Ramos (cell line): ENCODE measurements around the gene PAQR4.

Experiments
- in situ Hi-C: fragments of 300-500 bp; cut with MboI; formaldehyde crosslinking; loops from one replicate; pipeline ENCODE4 v1.14.3; 2022; ENCODE audit warnings: low sequenced_read_pairs; ENCODE audit not compliant: unreplicated experiment

The PAQR4 gene

DNA sequence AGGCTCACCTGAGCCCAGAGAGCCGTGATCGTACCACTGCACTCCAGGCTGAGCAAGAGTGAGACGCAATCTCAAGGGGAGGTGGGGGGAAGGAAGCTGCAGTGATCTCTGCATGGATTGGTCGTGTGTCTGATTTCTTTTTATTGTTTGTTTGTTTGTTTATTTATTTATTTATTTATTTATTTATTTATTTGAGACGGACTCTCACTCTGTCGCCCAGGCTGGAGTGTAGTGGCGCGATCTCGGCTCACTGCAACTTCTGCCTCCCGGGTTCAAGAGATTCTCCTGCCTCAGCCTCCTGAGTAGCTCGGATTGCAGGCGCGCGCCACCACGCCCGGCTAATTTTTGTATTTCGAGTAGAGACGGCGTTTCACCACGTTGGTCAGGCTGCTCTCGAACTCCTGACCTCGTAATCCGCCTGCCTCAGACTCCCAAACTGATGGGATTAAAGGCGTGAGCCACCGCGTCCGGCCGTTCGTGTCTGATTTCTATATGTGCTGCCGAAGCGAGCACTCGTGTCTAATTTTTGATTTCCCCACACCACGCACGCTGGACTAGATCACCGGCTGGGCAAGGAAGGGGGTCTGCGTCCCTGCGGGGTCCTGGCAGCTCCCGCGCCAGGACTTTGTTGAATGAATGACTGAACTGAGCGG is 50.6 kb downstream of the PAQR4 start:
- in situ Hi-C loops: no loop called here

DNA sequence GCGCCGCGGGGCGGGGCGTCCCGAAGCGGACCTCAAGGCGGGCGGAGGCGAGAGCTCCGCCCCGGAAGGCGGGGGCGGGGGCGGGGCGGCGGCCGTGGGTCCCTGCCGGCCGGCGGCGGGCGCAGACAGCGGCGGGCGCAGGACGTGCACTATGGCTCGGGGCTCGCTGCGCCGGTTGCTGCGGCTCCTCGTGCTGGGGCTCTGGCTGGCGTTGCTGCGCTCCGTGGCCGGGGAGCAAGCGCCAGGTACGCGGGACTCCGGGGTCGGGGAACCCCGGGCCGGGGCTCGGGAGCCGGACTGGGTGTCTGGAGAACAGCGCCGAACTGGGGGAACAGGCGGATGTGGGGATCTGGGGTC is 51.1 kb downstream of the PAQR4 start, which contains the start of gene TNFRSF12A:
TNFRSF12A (plus strand) TSS at position 122 of the 357 bp plus-strand sequence; CDS start at position 152, 30 bp downstream.
- in situ Hi-C loops: no loop called here

DNA sequence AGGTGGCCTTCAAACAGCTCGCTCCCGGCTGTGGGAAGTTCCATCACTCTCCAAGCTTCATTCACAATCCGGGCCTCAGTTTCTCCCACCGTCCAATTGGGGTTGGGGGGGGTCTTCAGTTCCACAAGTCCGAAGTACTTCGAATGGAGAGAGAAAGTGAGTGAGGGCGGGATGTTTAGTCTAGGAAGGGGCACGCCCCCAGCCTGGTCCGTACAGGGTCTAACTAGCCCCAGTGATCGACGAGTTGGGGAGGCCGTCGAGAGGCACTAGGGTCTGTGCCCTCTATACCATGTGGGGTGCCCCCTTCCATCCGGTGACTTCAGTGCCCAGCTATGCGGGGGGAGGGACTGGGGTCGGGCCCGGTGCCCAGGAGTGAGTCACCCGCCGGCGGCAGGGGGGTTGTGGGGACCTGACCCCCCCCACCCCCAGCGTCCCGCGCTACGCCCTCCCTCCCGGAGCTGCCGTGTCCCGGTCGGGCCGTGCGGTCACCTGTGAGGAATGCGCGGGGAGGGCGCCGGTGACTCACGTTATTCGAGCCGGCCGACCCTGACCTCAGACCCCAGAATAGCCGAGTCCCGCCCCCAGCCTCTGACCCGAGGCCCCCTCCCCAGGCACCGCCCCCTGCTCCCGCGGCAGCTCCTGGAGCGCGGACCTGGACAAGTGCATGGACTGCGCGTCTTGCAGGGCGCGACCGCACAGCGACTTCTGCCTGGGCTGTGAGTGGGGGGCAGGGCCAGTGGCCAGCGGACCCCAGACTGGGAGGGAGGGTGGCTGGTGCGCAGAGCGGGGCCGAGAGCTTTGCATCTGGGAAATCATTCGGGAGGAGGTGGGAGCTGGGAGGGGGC is 51.7 kb downstream of the PAQR4 start:
- in situ Hi-C loops: no loop called here

- in situ Hi-C loops: no loop called here
These were observed 52.5 kb downstream of the PAQR4 start for GRCh38 chr16:3021449-3022207.

DNA sequence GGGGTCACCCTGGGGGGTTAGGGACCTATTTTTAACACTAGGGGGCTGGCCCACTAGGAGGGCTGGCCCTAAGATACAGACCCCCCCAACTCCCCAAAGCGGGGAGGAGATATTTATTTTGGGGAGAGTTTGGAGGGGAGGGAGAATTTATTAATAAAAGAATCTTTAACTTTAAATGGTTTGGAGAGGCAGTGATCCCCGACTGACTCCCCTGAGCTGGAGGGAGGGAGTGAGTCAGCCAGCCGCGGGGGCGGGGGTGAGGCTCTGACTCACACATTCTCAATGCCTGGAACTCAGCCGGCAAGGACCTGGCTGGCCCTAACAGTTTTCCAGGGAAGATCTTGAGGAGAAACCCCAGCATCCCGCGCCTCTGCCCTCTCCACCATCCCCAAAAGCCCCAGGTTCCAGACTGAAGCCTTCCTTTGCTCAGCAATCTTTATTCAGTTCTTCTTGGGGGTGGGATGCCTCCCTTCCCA is 53.1 kb downstream of the PAQR4 start:
- in situ Hi-C loops: no loop called here

DNA sequence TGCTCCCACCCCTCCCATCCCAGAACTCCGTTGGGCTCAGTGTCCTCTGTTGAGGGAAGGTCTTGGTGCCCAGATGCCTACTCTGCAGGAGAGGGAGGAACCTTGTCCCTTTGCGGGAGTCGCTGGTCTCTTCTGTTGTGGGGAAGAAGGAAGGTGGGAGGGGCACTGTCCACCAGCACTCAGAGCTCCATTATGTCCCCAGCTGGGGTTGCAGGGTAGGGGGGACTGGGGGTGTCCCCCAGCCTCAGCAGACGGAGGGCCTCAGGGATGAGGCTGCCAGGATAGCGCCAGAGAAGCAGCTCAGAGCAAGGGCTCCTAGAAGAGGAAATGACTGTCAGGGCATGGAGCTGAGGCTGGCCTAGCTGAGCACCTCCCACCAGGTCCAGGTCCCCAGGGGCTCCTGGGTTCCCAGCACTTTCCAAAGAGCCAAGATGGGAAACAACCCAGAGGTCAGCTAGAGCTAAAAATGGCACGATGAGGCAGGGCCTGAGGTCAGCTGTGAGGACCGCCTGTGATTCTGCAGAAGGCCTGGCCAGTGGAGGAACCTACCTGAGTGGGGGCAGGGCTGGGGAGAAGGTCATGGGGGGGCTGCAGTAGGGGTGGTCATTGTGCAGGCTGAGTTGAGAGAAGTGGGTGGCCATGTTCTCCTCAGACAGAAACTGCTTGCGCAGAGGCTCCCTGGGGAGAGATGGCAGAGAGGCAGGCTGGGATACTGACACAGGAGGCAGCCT is 53.7 kb downstream of the PAQR4 start:
- in situ Hi-C loops: no loop called here
